OCI-LY7 (cell line): ENCODE data around the gene C12orf75.
"Not testable (repeated sequence)": the region's sequence is repeated elsewhere in the genome, so short reads cannot be mapped to it uniquely, and the experiment has no call there.

Source experiments
- CTCF ChIP-seq: fragments of 200-600 bp; sonication (generic); conservative IDR thresholded peaks from 2 replicates; pipeline ENCODE4 v1.5.1; 2014; ENCODE audit warnings: mild to moderate bottlenecking, antibody characterized with exemption, low read length, moderate library complexity, mixed read lengths
- EZH2phosphoT487 ChIP-seq: fragments of 200-600 bp; sonication (generic); IDR thresholded peaks from 2 replicates; pipeline ENCODE4 v1.6.1; 2018; ENCODE audit warnings: low read depth, borderline replicate concordance, mild to moderate bottlenecking, mixed run types, antibody characterized with exemption, low read length, moderate library complexity, mixed read lengths

GRCh38 chr12:105404134-105404533 is 73.6 kb downstream of the C12orf75 start:
- TF ChIP-seq EZH2phosphoT487, CTCF: not testable (repeated sequence)
